GM21381 (cell line): ENCODE measurements around the gene PRICKLE1.
"Not testable (repeated sequence)": the region's sequence is repeated elsewhere in the genome, so short reads cannot be mapped to it uniquely, and the experiment has no call there.

ENCODE experiments used
- ATAC-seq: cut with Tn5 transposase; IDR thresholded peaks from one replicate; pipeline ENCODE4 v1.9.1; 2021; ENCODE audit warnings: mild to moderate bottlenecking, moderate library complexity; ENCODE audit not compliant: unreplicated experiment

PRICKLE1 gene

GRCh38 chr12:42557586-42558172 lies 31.9 kb downstream of the PRICKLE1 start:
- no peak for ATAC-seq

GRCh38 chr12:42556917-42557316 lies 32.6 kb downstream of the PRICKLE1 start:
- ATAC-seq: no peak

GRCh38 chr12:42552822-42553221 lies 36.7 kb downstream of the PRICKLE1 start:
- no peak for ATAC-seq

GRCh38 chr12:42550800-42551199 lies 38.7 kb downstream of the PRICKLE1 start:
- no peak for ATAC-seq

GRCh38 chr12:42546709-42547108 lies 42.8 kb downstream of the PRICKLE1 start:
- ATAC-seq: no peak

- ATAC-seq: no peak
Observed at GRCh38 chr12:42541965-42542364, 47.6 kb downstream of the PRICKLE1 start.

- not testable (repeated sequence) for ATAC-seq
Observed at GRCh38 chr12:42541308-42541707, 48.2 kb downstream of the PRICKLE1 start.

GRCh38 chr12:42539696-42540095 lies 49.9 kb downstream of the PRICKLE1 start:
- ATAC-seq: no peak

GRCh38 chr12:42538203-42538602 lies 51.3 kb downstream of the PRICKLE1 start:
- no peak for ATAC-seq

- no peak for ATAC-seq
Observed at GRCh38 chr12:42534184-42534838, 55.2 kb downstream of the PRICKLE1 start.

- no peak for ATAC-seq
Observed at GRCh38 chr12:42530284-42530683, 59.3 kb downstream of the PRICKLE1 start.

- no peak for ATAC-seq
Observed at GRCh38 chr12:42525444-42525843, 64.1 kb downstream of the PRICKLE1 start.

GRCh38 chr12:42524716-42525115 lies 64.8 kb downstream of the PRICKLE1 start:
- no peak for ATAC-seq

- no peak for ATAC-seq
Observed at GRCh38 chr12:42516573-42516972, 73.0 kb downstream of the PRICKLE1 start.

GRCh38 chr12:42511656-42512055 lies 77.9 kb downstream of the PRICKLE1 start:
- ATAC-seq: no peak

- no peak for ATAC-seq
Observed at GRCh38 chr12:42510823-42511222, 78.7 kb downstream of the PRICKLE1 start.

GRCh38 chr12:42508913-42509460 lies 80.6 kb downstream of the PRICKLE1 start:
- ATAC-seq: no peak

- no peak for ATAC-seq
Observed at GRCh38 chr12:42507565-42507964, 82.0 kb downstream of the PRICKLE1 start.

GRCh38 chr12:42507081-42507480 lies 82.5 kb downstream of the PRICKLE1 start:
- ATAC-seq: no peak

GRCh38 chr12:42504049-42504448 lies 85.5 kb downstream of the PRICKLE1 start:
- ATAC-seq: no peak

GRCh38 chr12:42502682-42503081 lies 86.9 kb downstream of the PRICKLE1 start:
- ATAC-seq: no peak

- no peak for ATAC-seq
Observed at GRCh38 chr12:42498549-42499247, 90.8 kb downstream of the PRICKLE1 start.
